Endothelial cell of umbilical vein (primary cell): ENCODE results near the gene GSTM4.

Experiments
- EZH2 ChIP-seq: IDR thresholded peaks from 2 replicates; pipeline ENCODE4 v1.6.1; 2012; ENCODE audit warnings: borderline replicate concordance, low read depth, mild to moderate bottlenecking, moderate library complexity, low read length, inconsistent platforms; ENCODE audit not compliant: severe bottlenecking
- GATA2 ChIP-seq: IDR thresholded peaks from 2 replicates; pipeline ENCODE4 v1.7.0; 2011; ENCODE audit warnings: low read depth, mild to moderate bottlenecking, moderate library complexity, mixed read lengths, low read length; ENCODE audit not compliant: insufficient read length, insufficient read depth
- MYC ChIP-seq: IDR thresholded peaks from one replicate; pipeline ENCODE4 v1.6.1; 2011; ENCODE audit warnings: mild to moderate bottlenecking, low read depth, low read length
- POLR2A ChIP-seq: IDR thresholded peaks from 2 replicates; pipeline ENCODE4 v1.6.1; 2012; ENCODE audit warnings: low read depth, mild to moderate bottlenecking, control low read depth, low read length
- POLR2AphosphoS5 ChIP-seq: IDR thresholded peaks from 2 replicates; pipeline ENCODE4 v1.6.1; 2012; ENCODE audit warnings: low read depth, mild to moderate bottlenecking, control low read depth, low read length, moderate library complexity; ENCODE audit not compliant: insufficient read depth
- TF ChIP-seq, protein P1 (sequence below), 2 donors: IDR thresholded peaks; 1 replicate in 1 of 2; 2 replicates in 1 of 2; pipeline ENCODE4 v1.5.1; 2011; ENCODE audit warnings: low read length in 2 of 2, mild to moderate bottlenecking in 2 of 2, moderate library complexity in 2 of 2, control low read depth in 1 of 2, inconsistent platforms in 1 of 2, low read depth in 1 of 2; ENCODE audit not compliant: insufficient read depth in 1 of 2; ENCODE audit errors: extremely low read depth in 1 of 2
- TF ChIP-seq, protein P2 (sequence below): IDR thresholded peaks from 2 replicates; pipeline ENCODE4 v1.6.1; 2011; ENCODE audit not compliant: insufficient read depth, insufficient read length

DNA sequence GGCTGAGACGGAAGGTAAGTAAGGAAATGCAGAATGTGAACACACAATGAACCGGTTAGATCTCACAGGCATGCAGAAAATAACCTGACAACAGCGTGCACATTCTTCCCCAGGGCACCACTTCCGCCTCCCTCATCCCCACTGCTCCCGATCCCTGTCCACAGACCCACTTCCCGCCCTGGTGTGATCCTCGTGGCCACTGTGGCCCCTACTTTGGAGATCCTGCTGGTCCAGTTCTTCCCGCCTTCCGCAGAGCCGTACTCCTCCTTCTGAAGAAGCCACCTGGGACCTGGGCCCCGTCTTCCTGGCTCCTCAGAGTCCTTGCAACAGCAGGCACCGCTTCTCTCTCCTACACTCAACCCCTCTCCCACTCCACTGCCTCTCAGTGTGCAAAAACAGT is 1.4 kb upstream of the GSTM4 start:
- TF ChIP-seq POLR2AphosphoS5, result no peak
- TF ChIP-seq, protein P1, sequence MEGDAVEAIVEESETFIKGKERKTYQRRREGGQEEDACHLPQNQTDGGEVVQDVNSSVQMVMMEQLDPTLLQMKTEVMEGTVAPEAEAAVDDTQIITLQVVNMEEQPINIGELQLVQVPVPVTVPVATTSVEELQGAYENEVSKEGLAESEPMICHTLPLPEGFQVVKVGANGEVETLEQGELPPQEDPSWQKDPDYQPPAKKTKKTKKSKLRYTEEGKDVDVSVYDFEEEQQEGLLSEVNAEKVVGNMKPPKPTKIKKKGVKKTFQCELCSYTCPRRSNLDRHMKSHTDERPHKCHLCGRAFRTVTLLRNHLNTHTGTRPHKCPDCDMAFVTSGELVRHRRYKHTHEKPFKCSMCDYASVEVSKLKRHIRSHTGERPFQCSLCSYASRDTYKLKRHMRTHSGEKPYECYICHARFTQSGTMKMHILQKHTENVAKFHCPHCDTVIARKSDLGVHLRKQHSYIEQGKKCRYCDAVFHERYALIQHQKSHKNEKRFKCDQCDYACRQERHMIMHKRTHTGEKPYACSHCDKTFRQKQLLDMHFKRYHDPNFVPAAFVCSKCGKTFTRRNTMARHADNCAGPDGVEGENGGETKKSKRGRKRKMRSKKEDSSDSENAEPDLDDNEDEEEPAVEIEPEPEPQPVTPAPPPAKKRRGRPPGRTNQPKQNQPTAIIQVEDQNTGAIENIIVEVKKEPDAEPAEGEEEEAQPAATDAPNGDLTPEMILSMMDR (IDR thresholded peaks at IDR 0.05; ENCODE audit: extremely low read depth in 1 of 2, insufficient read depth in 1 of 2, low read depth in 1 of 2, low read length in 2 of 2), result no peak
- TF ChIP-seq EZH2, result no peak
- TF ChIP-seq, protein P2, sequence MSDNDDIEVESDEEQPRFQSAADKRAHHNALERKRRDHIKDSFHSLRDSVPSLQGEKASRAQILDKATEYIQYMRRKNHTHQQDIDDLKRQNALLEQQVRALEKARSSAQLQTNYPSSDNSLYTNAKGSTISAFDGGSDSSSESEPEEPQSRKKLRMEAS, result no peak
- no peak for TF ChIP-seq POLR2A
- no peak for TF ChIP-seq MYC
- no peak for TF ChIP-seq GATA2
